GM19035 (cell line): Measurements from ENCODE around the gene RNF34.

Experiments
- ATAC-seq: cut with Tn5 transposase; IDR thresholded peaks from one replicate; pipeline ENCODE4 v1.9.1; 2021; ENCODE audit not compliant: unreplicated experiment

RNF34 gene

GRCh38 chr12:121436706-121437105 is 36.8 kb downstream of the RNF34 start:
- no peak for ATAC-seq

DNA sequence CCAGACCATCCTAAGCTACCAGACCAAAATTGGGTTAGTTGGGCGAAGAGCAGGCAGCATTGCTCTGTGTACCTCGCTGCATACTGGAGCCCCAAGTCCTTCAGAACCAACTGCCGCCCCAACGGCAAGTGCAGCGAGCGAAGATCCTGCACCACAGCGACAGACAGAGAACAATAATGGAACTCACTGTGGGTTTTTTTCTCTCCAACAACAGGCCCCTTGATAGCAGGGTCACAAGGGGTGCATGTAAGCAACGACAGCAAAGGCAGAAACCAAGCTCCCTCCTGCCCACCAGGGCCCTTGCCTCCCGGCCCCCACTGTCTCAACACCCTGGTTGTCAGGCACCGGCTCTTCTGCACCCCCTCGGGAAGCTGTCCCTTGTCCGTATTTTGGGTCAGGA is 39.0 kb downstream of the RNF34 start:
- no peak for ATAC-seq

DNA sequence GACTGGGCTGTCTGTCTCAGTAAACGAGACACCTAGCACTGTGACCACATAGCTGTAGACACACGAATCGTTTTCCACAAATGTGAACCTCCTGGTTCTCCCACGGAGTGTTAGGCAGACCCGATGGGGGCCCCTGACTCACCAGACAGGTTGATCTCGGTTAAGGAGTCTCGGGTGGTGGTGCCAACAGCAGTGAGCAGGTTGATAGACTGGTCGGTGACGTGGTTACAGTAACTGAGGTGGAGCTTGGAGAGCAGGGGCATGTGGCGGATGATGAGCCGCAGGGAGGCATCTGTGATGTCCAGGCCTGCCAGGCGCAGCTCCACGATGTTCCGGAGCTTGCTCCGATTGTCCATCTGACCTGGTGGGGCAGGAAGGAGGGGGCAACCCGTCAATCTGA is 39.8 kb downstream of the RNF34 start:
- no peak for ATAC-seq

- no peak for ATAC-seq
Observed at GRCh38 chr12:121440768-121441167, 40.9 kb downstream of the RNF34 start.

DNA sequence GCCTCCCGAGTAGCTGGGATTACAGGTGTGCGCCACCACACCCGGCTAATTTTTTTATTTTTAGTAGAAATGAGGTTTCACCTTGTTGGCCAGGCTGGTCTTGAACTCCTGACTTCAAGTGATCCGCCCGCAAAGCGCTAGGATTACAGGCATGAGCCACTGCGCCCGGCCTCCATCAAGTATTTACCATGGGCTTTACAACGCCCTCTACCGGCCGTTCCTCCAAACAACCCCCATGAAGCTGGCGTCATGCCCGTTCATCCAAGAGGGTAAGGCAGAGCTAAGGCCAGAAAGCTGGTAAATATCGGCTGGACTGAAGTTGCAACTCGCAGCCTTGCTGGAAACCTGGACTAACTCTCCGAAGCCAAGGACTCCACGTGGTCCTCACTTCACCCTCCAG is 41.6 kb downstream of the RNF34 start:
- no peak for ATAC-seq

DNA sequence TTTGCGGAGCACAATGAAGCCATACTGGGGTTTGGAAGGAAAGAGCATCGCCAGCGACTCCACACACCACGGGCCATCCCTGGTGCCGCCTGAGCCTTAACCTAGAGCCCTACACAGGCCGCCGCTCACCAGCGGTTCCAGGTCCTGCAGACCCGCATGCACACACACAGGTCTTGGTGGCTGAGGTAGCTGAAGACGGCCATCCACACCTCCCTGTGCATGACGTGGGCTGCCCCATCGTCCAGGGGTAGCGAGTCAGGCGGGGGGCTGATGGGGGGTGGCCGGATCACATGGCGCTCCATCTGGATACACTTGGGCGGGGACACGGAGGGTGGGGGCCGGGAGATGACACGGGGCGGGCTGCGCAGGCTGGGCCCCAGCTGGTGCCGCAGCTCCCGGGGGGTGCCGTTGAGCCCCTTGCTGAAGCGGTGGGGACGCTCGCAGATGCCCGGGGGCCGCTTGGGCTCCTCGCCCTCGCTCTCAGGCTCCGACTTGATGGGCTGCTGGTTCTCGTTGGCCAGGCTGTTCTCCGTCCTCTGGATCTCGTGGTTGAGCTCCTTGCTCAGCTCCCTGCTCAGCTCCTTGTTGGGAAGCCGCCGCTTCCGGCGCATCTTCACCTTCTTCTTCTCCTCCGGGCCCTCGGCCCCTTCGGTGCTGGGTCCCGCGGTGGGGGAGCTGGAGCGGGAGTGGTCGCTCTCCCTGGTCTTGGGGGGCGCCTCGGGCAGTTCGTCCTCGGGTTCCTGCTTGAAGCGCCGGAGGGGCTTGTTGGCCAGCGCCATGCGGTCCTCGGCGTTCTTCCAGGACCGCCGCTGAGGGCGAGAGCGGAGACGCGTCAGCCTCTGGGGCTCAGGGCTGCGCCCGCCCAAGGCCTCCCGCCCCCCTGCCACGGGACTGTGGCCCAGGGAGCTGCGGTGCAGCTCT is 42.4 kb downstream of the RNF34 start:
- ATAC-seq = no peak

DNA sequence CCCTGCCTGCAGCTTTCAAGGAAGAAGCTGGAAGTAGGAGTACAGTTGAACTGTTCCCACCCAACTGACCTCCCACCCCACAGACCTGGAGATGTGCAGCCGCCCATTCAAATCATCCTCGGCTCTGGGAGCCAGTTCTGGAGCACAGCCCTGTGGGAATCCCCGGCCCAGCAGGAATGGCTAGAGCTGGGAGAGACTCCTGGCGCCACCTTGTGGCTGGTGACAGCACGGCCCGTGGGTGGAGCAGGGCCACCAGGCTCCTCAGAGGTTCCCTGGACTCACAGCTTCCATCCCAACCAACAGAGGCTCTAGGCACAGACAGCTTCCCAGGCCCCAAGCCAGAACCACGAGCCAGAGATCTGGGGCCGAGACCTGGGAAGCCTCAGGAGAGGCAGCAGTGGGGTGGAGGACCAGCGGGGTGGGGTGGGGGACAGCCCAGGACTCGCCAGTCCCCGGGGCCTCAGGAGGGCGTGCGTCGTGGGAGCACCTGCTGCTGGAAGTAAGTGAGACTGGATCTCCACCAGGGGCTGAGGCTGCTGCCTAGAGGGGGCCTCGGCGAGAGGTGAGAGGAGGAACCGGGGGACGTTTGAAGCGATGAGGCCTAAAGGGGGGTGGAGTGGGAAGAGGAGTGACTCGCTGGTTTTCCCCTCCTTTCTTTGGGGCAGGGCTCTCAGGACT is 43.4 kb downstream of the RNF34 start:
- no peak for ATAC-seq

- no peak for ATAC-seq
Observed at GRCh38 chr12:121443911-121444841, 44.3 kb downstream of the RNF34 start.

DNA sequence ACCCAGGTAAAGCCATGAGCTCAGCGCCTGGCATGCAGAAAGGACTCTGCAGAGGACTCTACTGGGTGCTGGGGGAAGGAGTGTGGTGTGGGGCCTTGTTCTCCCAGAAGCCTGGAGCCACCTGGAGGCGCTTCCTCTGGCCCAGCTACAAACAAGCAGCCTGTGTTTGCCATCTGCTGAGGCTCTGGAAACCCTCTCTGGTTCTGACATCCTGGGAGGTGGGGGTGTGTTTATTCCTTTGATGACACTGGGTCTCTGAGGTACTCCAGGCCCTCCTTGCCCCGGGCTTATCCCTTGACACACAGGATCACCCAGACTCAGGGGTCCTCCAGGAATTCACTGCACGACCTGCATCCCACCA is 44.9 kb downstream of the RNF34 start:
- ATAC-seq = no peak

- ATAC-seq = no peak
Observed at GRCh38 chr12:121446750-121447149, 46.8 kb downstream of the RNF34 start.

DNA sequence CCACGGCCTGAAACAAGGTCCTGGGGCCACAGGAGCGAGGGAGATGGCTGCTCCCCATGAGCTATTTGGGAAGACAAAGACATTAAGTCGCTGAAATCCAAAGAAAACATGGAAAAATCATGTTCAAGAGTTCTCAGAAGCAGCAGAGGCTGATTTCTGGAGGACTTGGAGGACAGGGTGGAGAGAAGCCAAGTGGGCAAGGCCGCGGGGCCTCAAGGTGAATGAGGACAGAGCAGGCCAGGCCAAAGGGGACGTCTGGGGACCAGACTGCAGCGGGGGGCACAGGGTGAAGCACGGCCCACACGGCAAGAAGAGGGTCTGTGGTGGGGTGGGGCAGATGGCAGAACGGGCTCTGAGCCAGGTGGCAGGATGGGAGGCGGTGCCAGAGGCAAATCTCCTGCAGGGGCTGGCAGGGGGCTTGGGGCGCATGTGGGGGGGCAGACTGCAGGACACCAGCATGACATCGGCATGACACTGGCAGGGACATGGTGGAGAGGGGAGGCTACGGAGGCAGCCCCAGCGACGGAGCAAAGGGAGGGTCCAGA is 48.9 kb downstream of the RNF34 start:
- ATAC-seq = no peak

DNA sequence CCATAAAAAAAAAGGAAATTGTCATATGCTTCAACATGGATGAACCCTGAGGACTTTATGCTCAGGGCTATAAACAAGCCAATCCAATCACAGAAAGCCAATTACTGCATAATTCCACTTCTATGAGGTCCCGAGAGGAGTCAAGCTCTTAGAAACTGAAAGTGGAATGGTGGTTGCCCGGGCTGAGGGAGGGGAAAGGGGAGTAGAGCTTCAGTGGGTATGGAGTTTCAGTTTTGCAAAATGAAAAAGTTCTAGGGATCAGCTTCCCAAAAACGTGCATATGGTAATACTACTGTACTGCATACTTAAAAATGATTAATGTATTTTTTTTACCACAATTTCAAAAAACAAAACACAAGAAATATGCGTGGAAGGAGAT is 52.0 kb downstream of the RNF34 start:
- ATAC-seq = no peak

- ATAC-seq = no peak
Observed at GRCh38 chr12:121452340-121452984, 52.5 kb downstream of the RNF34 start.

GRCh38 chr12:121452985-121453360 is 53.1 kb downstream of the RNF34 start:
- ATAC-seq = no peak

GRCh38 chr12:121453629-121454028 is 53.7 kb downstream of the RNF34 start:
- ATAC-seq = no peak

DNA sequence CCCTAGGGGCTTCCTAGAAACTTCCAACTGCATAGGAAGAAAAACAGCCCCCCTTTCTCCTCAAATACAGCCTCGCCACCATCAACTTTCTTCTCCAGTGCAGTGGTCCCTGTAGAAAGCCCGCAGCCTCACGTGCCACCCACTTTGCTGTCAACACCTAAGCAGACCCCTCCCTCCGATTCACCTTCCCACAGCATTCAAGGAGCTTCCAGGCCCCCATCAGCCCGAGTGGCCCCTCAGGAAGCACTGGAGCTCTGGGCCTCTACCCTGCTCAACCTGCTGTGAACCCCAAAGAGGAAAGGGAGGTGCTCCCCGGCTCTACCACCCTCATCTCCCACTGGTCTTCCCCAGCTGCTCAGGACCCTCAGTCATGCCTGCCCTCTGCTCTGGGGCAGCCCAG is 55.0 kb downstream of the RNF34 start:
- ATAC-seq = no peak

DNA sequence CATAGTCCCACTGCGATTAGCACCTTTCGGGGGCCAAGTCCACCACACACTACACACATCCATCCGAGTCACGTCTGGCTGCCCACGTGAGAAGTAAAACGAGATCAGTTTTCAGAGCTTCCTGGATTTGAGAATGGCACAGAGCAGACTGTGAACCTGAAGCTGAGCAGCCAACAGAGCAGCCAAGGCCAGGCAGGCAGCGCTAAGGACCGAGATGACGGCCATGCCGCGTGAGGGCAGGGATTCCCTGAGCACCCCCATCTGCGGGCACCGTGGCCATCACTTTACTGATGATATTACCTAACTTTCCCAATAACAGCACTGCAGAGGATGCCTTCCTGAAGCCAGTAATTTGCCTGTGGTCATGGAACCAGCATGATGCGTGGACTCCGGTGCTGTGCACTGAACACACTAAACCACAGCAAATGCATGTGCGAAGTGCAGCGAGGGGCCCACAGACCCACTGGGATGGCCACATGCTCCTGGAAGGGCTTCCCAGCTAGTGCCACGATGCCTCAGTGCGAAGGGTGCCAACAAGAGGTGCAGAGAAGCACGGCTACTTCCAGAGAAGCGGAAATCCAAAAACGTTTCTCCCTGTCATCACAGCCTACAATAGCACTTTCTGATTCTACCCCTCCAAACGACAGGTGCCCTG is 56.0 kb downstream of the RNF34 start:
- ATAC-seq = no peak

DNA sequence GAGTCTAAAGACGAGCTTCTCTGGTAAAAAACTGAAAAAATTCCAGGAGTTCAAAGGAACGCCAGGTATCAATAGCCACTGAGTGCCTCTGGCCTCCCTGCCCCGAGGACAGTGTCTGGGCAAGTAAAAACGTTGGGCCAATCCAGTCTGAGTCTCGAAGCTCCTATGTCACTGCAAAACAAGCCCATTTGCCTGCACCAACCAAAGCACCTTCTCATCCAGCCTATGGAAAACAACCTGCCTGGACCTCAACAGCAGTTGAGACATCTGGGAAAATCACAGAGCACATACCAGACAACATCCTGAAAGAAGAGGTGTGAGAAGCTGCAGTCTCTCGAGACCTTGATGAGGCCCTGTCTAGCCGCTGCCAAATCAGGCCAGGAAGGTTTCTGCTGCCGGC is 56.6 kb downstream of the RNF34 start:
- no peak for ATAC-seq

- no peak for ATAC-seq
Observed at GRCh38 chr12:121461048-121461447, 61.1 kb downstream of the RNF34 start.

DNA sequence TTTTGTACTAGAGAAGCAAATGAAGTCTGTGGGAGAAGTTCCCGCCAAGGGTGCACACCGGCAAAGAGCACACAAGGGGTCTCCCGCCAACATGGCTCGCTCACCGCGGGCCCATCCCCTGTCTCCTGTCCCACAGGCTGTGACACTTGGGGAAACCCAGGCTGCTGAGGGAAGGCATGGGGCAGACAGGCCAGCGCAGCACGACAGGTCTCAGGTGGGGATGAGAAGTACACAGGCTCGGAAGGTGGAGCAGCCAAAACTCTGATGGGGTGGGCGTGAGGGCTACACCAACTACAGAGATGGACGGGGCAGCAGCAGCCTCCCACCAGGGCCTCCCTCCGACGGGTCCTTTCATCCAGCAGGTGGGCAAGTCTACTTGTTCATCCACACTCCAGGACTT is 64.4 kb downstream of the RNF34 start:
- ATAC-seq = no peak
